KMS-11 (cell line): ENCODE results near the gene IQCE.

ENCODE experiments used
- H2AFZ ChIP-seq: fragments of 200-600 bp; sonication (generic); 2 replicates; pipeline ENCODE4 v1.6.1; 2016; ENCODE audit warnings: antibody characterized with exemption, mixed run types, low read depth
- H3K27ac ChIP-seq: fragments of 200-600 bp; sonication (generic); 2 replicates; pipeline ENCODE4 v1.6.1; 2016; ENCODE audit warnings: mild to moderate bottlenecking, mixed run types
- H3K27me3 ChIP-seq: fragments of 200-600 bp; sonication (generic); 2 replicates; pipeline ENCODE4 v1.6.1; 2017; ENCODE audit warnings: mild to moderate bottlenecking, low read depth, mixed run types, moderate library complexity; ENCODE audit not compliant: insufficient read depth
- H3K36me3 ChIP-seq: fragments of 200-600 bp; sonication (generic); 2 replicates; pipeline ENCODE4 v1.6.1; 2017; ENCODE audit warnings: mild to moderate bottlenecking, mixed run types; ENCODE audit not compliant: insufficient read depth
- H3K4me1 ChIP-seq: fragments of 200-600 bp; sonication (generic); 2 replicates; pipeline ENCODE4 v1.6.1; 2016; ENCODE audit warnings: mild to moderate bottlenecking, low read depth, mixed run types; ENCODE audit not compliant: poor library complexity, severe bottlenecking
- H3K4me2 ChIP-seq: fragments of 200-600 bp; sonication (generic); 2 replicates; pipeline ENCODE4 v1.7.0; 2016; ENCODE audit warnings: mild to moderate bottlenecking, mixed run types
- H3K4me3 ChIP-seq: fragments of 200-600 bp; sonication (generic); IDR thresholded peaks from 2 replicates; pipeline ENCODE4 v1.6.1; 2017; ENCODE audit warnings: low read depth, low read length, mixed read lengths; ENCODE audit not compliant: insufficient read depth
- H3K79me2 ChIP-seq: fragments of 200-600 bp; sonication (generic); 2 replicates; pipeline ENCODE4 v1.6.1; 2016; ENCODE audit warnings: low read depth, mixed run types; ENCODE audit not compliant: insufficient read depth
- H3K9ac ChIP-seq: fragments of 200-600 bp; sonication (generic); 2 replicates; pipeline ENCODE4 v1.6.1; 2016; ENCODE audit warnings: mild to moderate bottlenecking, mixed run types
- H4K20me1 ChIP-seq: fragments of 200-600 bp; sonication (generic); 2 replicates; pipeline ENCODE4 v1.6.1; 2016; ENCODE audit warnings: mild to moderate bottlenecking, mixed run types; ENCODE audit not compliant: insufficient read depth
- CTCF ChIP-seq: fragments of 200-600 bp; sonication (generic); conservative IDR thresholded peaks from 2 replicates; pipeline ENCODE4 v1.6.1; 2017; ENCODE audit warnings: low read depth, mild to moderate bottlenecking, antibody characterized with exemption, low read length, moderate library complexity, mixed read lengths

IQCE gene

GRCh38 chr7:2553108-2553507 is 5.7 kb upstream of the IQCE start:
- H3K27ac ChIP-seq = no peak overlapping the region
- peaks cover 20% of the 10 kb centered on the region for H3K4me1 ChIP-seq
- no peak overlapping the region for H2AFZ ChIP-seq
- H3K9ac ChIP-seq = no peak overlapping the region
- peaks cover 12% of the 10 kb centered on the region; the same call in 1 of the 2 replicates for H3K79me2 ChIP-seq
- no peaks in the 10 kb centered on the region for H3K27me3 ChIP-seq
- TF ChIP-seq CTCF = no peak
- H3K36me3 ChIP-seq = no peaks in the 10 kb centered on the region
- H3K4me3 ChIP-seq = no peak overlapping the region
- no peaks in the 10 kb centered on the region for H4K20me1 ChIP-seq
- no peak overlapping the region for H3K4me2 ChIP-seq

GRCh38 chr7:2553831-2554581 is 4.8 kb upstream of the IQCE start:
- Histone ChIP-seq H3K79me2 (peaks cover 12% of the 10 kb centered on the region; the same call in 1 of the 2 replicates), H3K4me3 (no peak overlapping the region), H4K20me1 (no peaks in the 10 kb centered on the region), H3K4me1 (peaks cover 26% of the 10 kb centered on the region), H3K4me2 (peak overlapping the region; percentile 98), H3K27me3 (no peaks in the 10 kb centered on the region), H2AFZ (peak overlapping the region; percentile 92; the same call in 1 of the 2 replicates), H3K9ac (peak overlapping the region; percentile 97), H3K27ac (peak overlapping the region; percentile 23; the same call in 1 of the 2 replicates), H3K36me3 (no peaks in the 10 kb centered on the region)
- no peak for TF ChIP-seq CTCF

GRCh38 chr7:2554661-2555111 is 4.1 kb upstream of the IQCE start:
- peak overlapping the region; percentile 98 for H3K4me2 ChIP-seq
- H3K79me2 ChIP-seq = peaks cover 12% of the 10 kb centered on the region; the same call in 1 of the 2 replicates
- no peaks in the 10 kb centered on the region for H3K36me3 ChIP-seq
- peaks cover 26% of the 10 kb centered on the region for H3K4me1 ChIP-seq
- H3K27ac ChIP-seq = peak overlapping the region; percentile 23; the same call in 1 of the 2 replicates
- peak overlapping the region; percentile 92 for H2AFZ ChIP-seq
- H3K4me3 ChIP-seq = no peak overlapping the region
- no peaks in the 10 kb centered on the region for H3K27me3 ChIP-seq
- H3K9ac ChIP-seq = peak overlapping the region; percentile 97
- TF ChIP-seq CTCF = peak; percentile 13; the same call in 1 of the 2 replicates
- no peaks in the 10 kb centered on the region for H4K20me1 ChIP-seq

- Histone ChIP-seq H2AFZ (peak within 1 kb of the TSS; percentile 92), H4K20me1 (no peaks in the 10 kb centered on the region), H3K4me2 (peak within 1 kb of the TSS; percentile 98), H3K79me2 (peaks cover 12% of the 10 kb centered on the region; the same call in 1 of the 2 replicates), H3K36me3 (no peaks in the 10 kb centered on the region), H3K27ac (peak within 1 kb of the TSS; percentile 94), H3K4me1 (peaks cover 32% of the 10 kb centered on the region), H3K9ac (peak within 1 kb of the TSS; percentile 97), H3K4me3 (no peak within 1 kb of the TSS), H3K27me3 (no peaks in the 10 kb centered on the region)
- TF ChIP-seq CTCF = 0 out of 2 replicates have a peak, but pooled peaks have one; percentile 8
These were observed 3.4 kb upstream of the IQCE start, which contains the start of gene BRAT1 for GRCh38 chr7:2555121-2556052. BRAT1 (minus strand) TSS chr7:2555524; CDS start chr7:2554431, 1,093 bp downstream.
